ENCODE measurements around the gene CORO2B.

- TF ChIP-seq CTCF (IDR thresholded peaks at IDR 0.05) (no peak), POLR2A (IDR thresholded peaks at IDR 0.05) (no peak)
These were observed 22.7 kb downstream of the CORO2B start for GRCh38 chr15:68601206-68602197.

All from Peyer's patch (tissue), 4 donors.